HepG2 (cell line): ENCODE results near the gene RPS5. TPM values are rescaled to one million over a fixed set of nuclear protein-coding genes. Genes with fewer than 3 reads are reported as not detected.

ENCODE experiments used
- ARHGAP35 ChIP-seq: sonication (generic); formaldehyde crosslinking; IDR thresholded peaks from 2 replicates; pipeline ENCODE4 v1.9.0; 2022; ENCODE audit warnings: mild to moderate bottlenecking, inconsistent platforms, moderate library complexity, missing genetic modification reagents, borderline replicate concordance
- ATRX ChIP-seq: sonication (generic); formaldehyde crosslinking; IDR thresholded peaks from 2 replicates; pipeline ENCODE4 v1.4.0; 2020; ENCODE audit warnings: missing genetic modification reagents, borderline replicate concordance
- GFI1 ChIP-seq: sonication (generic); formaldehyde crosslinking; IDR thresholded peaks from 2 replicates; pipeline ENCODE4 v1.5.0; 2020; ENCODE audit warnings: missing genetic modification reagents, mild to moderate bottlenecking, borderline replicate concordance
- KAT8 ChIP-seq: IDR thresholded peaks from 2 replicates; pipeline ENCODE4 v1.6.1; 2016; ENCODE audit warnings: missing genetic modification reagents, missing compliant biosample characterization
- MATR3 ChIP-seq: sonication (generic); formaldehyde crosslinking; IDR thresholded peaks from 2 replicates; pipeline ENCODE4 v1.4.0; 2020; ENCODE audit warnings: missing genetic modification reagents
- POLR2A ChIP-seq, 2 experiments: IDR thresholded peaks; 2 replicates each; pipeline ENCODE4 v1.6.1; 2011; ENCODE audit warnings: low read depth in 2 of 2, low read length in 2 of 2, mild to moderate bottlenecking in 1 of 2, moderate library complexity in 1 of 2; ENCODE audit not compliant: insufficient read depth in 1 of 2
- PRDM10 ChIP-seq: sonication (generic); formaldehyde crosslinking; IDR thresholded peaks from 2 replicates; pipeline ENCODE4 v1.4.0; 2020; ENCODE audit warnings: low read depth, missing genetic modification reagents
- SRSF9 ChIP-seq: fragments of 200-400 bp; formaldehyde crosslinking; IDR thresholded peaks from 2 replicates; pipeline ENCODE4 v1.6.1; 2018; ENCODE audit warnings: borderline replicate concordance, mild to moderate bottlenecking, low read depth, low read length; ENCODE audit not compliant: insufficient read depth, poor library complexity, severe bottlenecking
- TCF7L2 ChIP-seq: IDR thresholded peaks from 2 replicates; pipeline ENCODE4 v1.6.1; 2011; ENCODE audit warnings: mild to moderate bottlenecking, low read depth, low read length, moderate library complexity
- TIGD3 ChIP-seq: sonication (generic); formaldehyde crosslinking; IDR thresholded peaks from 2 replicates; pipeline ENCODE4 v1.5.1; 2020; ENCODE audit warnings: mild to moderate bottlenecking, missing genetic modification reagents, borderline replicate concordance
- TOE1 ChIP-seq: sonication (generic); formaldehyde crosslinking; IDR thresholded peaks from 2 replicates; pipeline ENCODE4 v1.4.0; 2020; ENCODE audit warnings: mild to moderate bottlenecking, missing genetic modification reagents
- ZMAT5 ChIP-seq: sonication (generic); formaldehyde crosslinking; IDR thresholded peaks from 2 replicates; pipeline ENCODE4 v1.5.0; 2020; ENCODE audit warnings: mild to moderate bottlenecking, low read depth, missing genetic modification reagents, borderline replicate concordance
- ZNF362 ChIP-seq: sonication (generic); formaldehyde crosslinking; IDR thresholded peaks from 2 replicates; pipeline ENCODE4 v1.4.0; 2020; ENCODE audit warnings: missing genetic modification reagents, mild to moderate bottlenecking, borderline replicate concordance
- ZNF512 ChIP-seq: sonication (generic); formaldehyde crosslinking; IDR thresholded peaks from 2 replicates; pipeline ENCODE4 v1.4.0; 2020; ENCODE audit warnings: mild to moderate bottlenecking, missing genetic modification reagents
- ZNF570 ChIP-seq: sonication (generic); formaldehyde crosslinking; IDR thresholded peaks from 2 replicates; pipeline ENCODE4 v1.4.0; 2020; ENCODE audit warnings: mild to moderate bottlenecking, missing genetic modification reagents, borderline replicate concordance
- ZNF629 ChIP-seq: sonication (generic); formaldehyde crosslinking; conservative IDR thresholded peaks from 2 replicates; pipeline ENCODE4 v1.5.0; 2020; ENCODE audit warnings: missing genetic modification reagents
- ZNF724P ChIP-seq: sonication (generic); formaldehyde crosslinking; IDR thresholded peaks from 2 replicates; pipeline ENCODE4 v1.8.0; 2022; ENCODE audit warnings: missing genetic modification reagents, borderline replicate concordance
- polyA plus RNA-seq, 8 experiments: library from polyadenylated mRNA; depleted of rRNA in 3 of 8; stranded (reverse) in 7 of 8; unstranded in 1 of 8; fragments of >200 nt; fragmentation: Illumina TruSeq in 4 of 8; extraction: Trizol in 4 of 8; gene quantifications; 2 replicates each; pipeline versions ENCODE4 v1.2.1 to v1.2.3, GENCODE V29; 2011 to 2016; ENCODE audit warnings: low read depth in 4 of 8, missing spikeins in 1 of 8, mixed read lengths in 1 of 8; ENCODE audit not compliant: insufficient read depth in 1 of 8
- total RNA-seq, 5 experiments: library from RNA; depleted of rRNA; stranded (reverse); fragments of >200 nt; fragmentation: Illumina TruSeq; extraction: Trizol; gene quantifications; 2 replicates each; pipeline ENCODE4 v1.2.3, GENCODE V29; 2016; ENCODE audit warnings: low read depth in 1 of 5

RPS5 gene
- total and polyA plus RNA-seq, 2 of the 13 experiments (the other 11 are each of a cell fraction or from before 2014, with no cell fraction given): 1,544 to 4,408 TPM

GRCh38 chr19:58386576-58387337 is at the start of gene RPS5 (continued):
- TF ChIP-seq ZNF362 (CRISPR knock-in tag): no peak; the same call in 1 of the 2 replicates
- TF ChIP-seq ZNF629 (CRISPR knock-in tag): no peak; the same call in 1 of the 2 replicates
- TF ChIP-seq ZNF512 (CRISPR knock-in tag): 0 out of 2 replicates have a peak, but pooled peaks have one; percentile 43
- no peak for TF ChIP-seq SRSF9
- no peak for TF ChIP-seq TIGD3 (CRISPR knock-in tag)
- TF ChIP-seq TCF7L2: no peak
- no peak; the same call in 1 of the 2 replicates for TF ChIP-seq PRDM10 (CRISPR knock-in tag)
- peak; percentile 50 for TF ChIP-seq ARHGAP35
- TF ChIP-seq GFI1 (CRISPR knock-in tag): peak; percentile 28; the same call in 1 of the 2 replicates
- peak; percentile 35; the same call in 1 of the 2 replicates for TF ChIP-seq ZNF570 (CRISPR knock-in tag)
- TF ChIP-seq ZNF724P (CRISPR knock-in tag): 0 out of 2 replicates have a peak, but pooled peaks have one; percentile 39
- TF ChIP-seq POLR2A (IDR thresholded peaks at IDR 0.05; ENCODE audit: insufficient read depth in 1 of 2, low read depth in 2 of 2, low read length in 2 of 2): peak; percentile 85 to 98
- peak; percentile 94 for TF ChIP-seq KAT8 (CRISPR knock-in tag)
- TF ChIP-seq TOE1 (CRISPR knock-in tag): no peak
- TF ChIP-seq ZMAT5: no peak
- TF ChIP-seq ATRX (CRISPR knock-in tag): no peak
- TF ChIP-seq MATR3 (CRISPR knock-in tag): no peak
